ENCODE results near the gene ILF3.

ILF3 gene

GRCh38 chr19:10729411-10729810, 75.3 kb downstream of the ILF3 start:
- DNase-seq (ENCODE audit: low read depth in 3 of 3), result no peak

GRCh38 chr19:10730932-10731331, 76.8 kb downstream of the ILF3 start:
- DNase-seq (ENCODE audit: low read depth in 3 of 3), result no peak

- DNase-seq (ENCODE audit: low read depth in 3 of 3), result no peak
Observed at GRCh38 chr19:10735741-10736140, 81.6 kb downstream of the ILF3 start.

GRCh38 chr19:10736189-10736588, 82.0 kb downstream of the ILF3 start:
- no peak for DNase-seq (ENCODE audit: low read depth in 3 of 3)

- no peak for DNase-seq (ENCODE audit: low read depth in 3 of 3)
Observed at GRCh38 chr19:10736916-10737551, 82.9 kb downstream of the ILF3 start.

GRCh38 chr19:10737722-10738121, 83.6 kb downstream of the ILF3 start:
- no peak for DNase-seq (ENCODE audit: low read depth in 3 of 3)

- DNase-seq (ENCODE audit: low read depth in 3 of 3), result no peak
Observed at GRCh38 chr19:10740798-10741197, 86.7 kb downstream of the ILF3 start.

Data from stimulated activated CD4-positive, alpha-beta T cell treated with anti-CD3 and anti-CD28 coated beads, TNF-alpha, amount 100 ng/mL, for 24 hours (primary cell).